ENCODE measurements around the gene PI4KA. TPM values are rescaled to one million over a fixed set of nuclear protein-coding genes. Genes with fewer than 3 reads are reported as not detected.

Gene PI4KA
- total RNA-seq, 1 experiment from 2014 or later: 65.8 TPM

- no peak for TF ChIP-seq CTCF (conservative IDR thresholded peaks at IDR 0.05)
- Histone ChIP-seq H3K4me1 (ENCODE audit: insufficient read depth, low read length) (no peaks in the 10 kb centered on the region), H3T11ph (ENCODE audit: low read length) (no peak overlapping the region), H4K5ac (ENCODE audit: insufficient read length, low read depth, low read length) (no peak overlapping the region), H3K4ac (ENCODE audit: low read depth, low read length) (no peak overlapping the region), H3K23me2 (ENCODE audit: insufficient read length, low read depth, low read length, poor library complexity, severe bottlenecking) (no peaks in the 10 kb centered on the region), H2BK120ac (ENCODE audit: low read depth, low read length, poor library complexity, severe bottlenecking) (no peak overlapping the region), H3K27ac (ENCODE audit: insufficient read length, low read depth, low read length) (no peak overlapping the region), H3K9ac (ENCODE audit: extremely low read depth, insufficient read length, low read length) (no peak overlapping the region), H2BK5ac (ENCODE audit: insufficient read length, low read length) (no peak overlapping the region), H2BK20ac (ENCODE audit: low read depth, low read length, poor library complexity, severe bottlenecking) (no peak overlapping the region), H3K23ac (ENCODE audit: insufficient read length, low read depth, low read length) (no peak overlapping the region), H3K18ac (ENCODE audit: insufficient read length, low read depth, low read length) (no peak overlapping the region), H2AK5ac (ENCODE audit: insufficient read length, low read length) (no peak overlapping the region), H3K27me3 (ENCODE audit: insufficient read depth, low read length) (no peaks in the 10 kb centered on the region), H4K91ac (ENCODE audit: insufficient read length, low read depth, low read length) (no peak overlapping the region), H4K8ac (replicated peaks; ENCODE audit: insufficient read length, low read depth, low read length) (no peak overlapping the region), H3K9me3 (ENCODE audit: control insufficient read depth, low read depth, low read length) (no peaks in the 10 kb centered on the region), H3K14ac (ENCODE audit: insufficient read depth, low read length) (no peak overlapping the region), H3K79me2 (ENCODE audit: insufficient read depth, low read length) (no peaks in the 10 kb centered on the region), H3K79me1 (ENCODE audit: insufficient read depth, low read depth, low read length, poor library complexity, severe bottlenecking) (no peaks in the 10 kb centered on the region), H3K4me2 (ENCODE audit: insufficient read depth, insufficient read length, low read length) (no peak overlapping the region), H2BK15ac (ENCODE audit: low read depth, low read length) (no peak overlapping the region), H3K56ac (ENCODE audit: insufficient read length, low read depth, low read length) (no peak overlapping the region), H2BK12ac (ENCODE audit: insufficient read length, low read depth, low read length) (no peak overlapping the region), H4K20me1 (ENCODE audit: control insufficient read depth, insufficient read depth, insufficient read length) (no peaks in the 10 kb centered on the region), H2AFZ (ENCODE audit: low read length) (no peak overlapping the region)
- H3K4me3 Mint-ChIP-seq: no peak overlapping the region
- no peaks in the 10 kb centered on the region for H3K4me1 Mint-ChIP-seq
- peaks cover 3 to 37% (median 10%) of the 10 kb centered on the region in 3 experiments; a peak in 4 of 7 replicates for H3K36me3 Mint-ChIP-seq (ENCODE audit: insufficient read depth in 1 of 3, low read depth in 3 of 3)
- no peak for DNase-seq
- H3K27ac Mint-ChIP-seq: no peak overlapping the region; a peak in 1 of 7 replicates
- no peaks in the 10 kb centered on the region for H3K27me3 Mint-ChIP-seq (ENCODE audit: low read depth)
- no peaks in the 10 kb centered on the region for H3K9me3 Mint-ChIP-seq
- no CpG with 5 or more reads among the region's 9 CpGs for WGBS (ENCODE audit: extremely low coverage, insufficient read length, low lambda C conversion rate)
Measured at GRCh38 chr22:20724676-20725454, 133.7 kb downstream of the PI4KA start.
